HepG2 (cell line): ENCODE data around the gene SAE1. TPM values are rescaled to one million over a fixed set of nuclear protein-coding genes. Genes with fewer than 3 reads are reported as not detected.
A peak's percentile ranks its signal among the peaks of the same experiment; 100 is the strongest.

Experiments used
- GATAD1 ChIP-seq: IDR thresholded peaks from 2 replicates; pipeline ENCODE4 v1.6.1; 2016; ENCODE audit warnings: missing genetic modification reagents, missing compliant biosample characterization
- HCFC1 ChIP-seq: fragments of 150-350 bp; IDR thresholded peaks from 2 replicates; pipeline ENCODE4 v1.6.1; 2014; ENCODE audit warnings: low read depth, low read length
- MED13 ChIP-seq: sonication (generic); formaldehyde crosslinking; IDR thresholded peaks from 2 replicates; pipeline ENCODE4 v1.5.0; 2020; ENCODE audit warnings: missing genetic modification reagents
- TARDBP ChIP-seq: sonication (generic); formaldehyde crosslinking; IDR thresholded peaks from 2 replicates; pipeline ENCODE4 v1.8.0; 2022; ENCODE audit warnings: mild to moderate bottlenecking, missing genetic modification reagents
- ZNF768 ChIP-seq: sonication (generic); formaldehyde crosslinking; IDR thresholded peaks from 2 replicates; pipeline ENCODE4 v1.4.0; 2020; ENCODE audit warnings: missing genetic modification reagents
- ZSCAN25 ChIP-seq: sonication (generic); formaldehyde crosslinking; IDR thresholded peaks from 2 replicates; pipeline ENCODE4 v1.8.0; 2022; ENCODE audit warnings: mild to moderate bottlenecking, missing genetic modification reagents
- polyA plus RNA-seq, 8 experiments: library from polyadenylated mRNA; depleted of rRNA in 3 of 8; stranded (reverse) in 7 of 8; unstranded in 1 of 8; fragments of >200 nt; fragmentation: Illumina TruSeq in 4 of 8; extraction: Trizol in 4 of 8; gene quantifications; 2 replicates each; pipeline versions ENCODE4 v1.2.1 to v1.2.3, GENCODE V29; 2011 to 2016; ENCODE audit warnings: low read depth in 4 of 8, missing spikeins in 1 of 8, mixed read lengths in 1 of 8; ENCODE audit not compliant: insufficient read depth in 1 of 8
- total RNA-seq, 5 experiments: library from RNA; depleted of rRNA; stranded (reverse); fragments of >200 nt; fragmentation: Illumina TruSeq; extraction: Trizol; gene quantifications; 2 replicates each; pipeline ENCODE4 v1.2.3, GENCODE V29; 2016; ENCODE audit warnings: low read depth in 1 of 5
- TF ChIP-seq, protein P1 (sequence below): sonication (generic); formaldehyde crosslinking; IDR thresholded peaks from 2 replicates; pipeline ENCODE4 v1.9.0; 2021; ENCODE audit warnings: missing genetic modification reagents, mild to moderate bottlenecking, borderline replicate concordance
- TF ChIP-seq, protein P2 (sequence below), 2 experiments: sonication (generic) in 1 of 2; formaldehyde crosslinking in 1 of 2; IDR thresholded peaks; 2 replicates each; pipeline versions ENCODE4 v1.5.1 to v1.6.1; 2011 to 2020; ENCODE audit warnings: borderline replicate concordance in 1 of 2, low read depth in 1 of 2, low read length in 1 of 2, mild to moderate bottlenecking in 1 of 2, missing genetic modification reagents in 1 of 2, moderate library complexity in 1 of 2
- TF ChIP-seq, protein P3 (sequence below): sonication (generic); formaldehyde crosslinking; IDR thresholded peaks from 2 replicates; pipeline ENCODE4 v1.4.0; 2020; ENCODE audit warnings: missing genetic modification reagents
- TF ChIP-seq, protein P4 (sequence below): sonication (generic); formaldehyde crosslinking; IDR thresholded peaks from 2 replicates; pipeline ENCODE4 v1.4.0; 2020; ENCODE audit warnings: mild to moderate bottlenecking, missing genetic modification reagents

The SAE1 gene
- total and polyA plus RNA-seq, 2 of the 13 experiments (the other 11 are each of a cell fraction or from before 2014, with no cell fraction given): 87.6 to 197 TPM

DNA sequence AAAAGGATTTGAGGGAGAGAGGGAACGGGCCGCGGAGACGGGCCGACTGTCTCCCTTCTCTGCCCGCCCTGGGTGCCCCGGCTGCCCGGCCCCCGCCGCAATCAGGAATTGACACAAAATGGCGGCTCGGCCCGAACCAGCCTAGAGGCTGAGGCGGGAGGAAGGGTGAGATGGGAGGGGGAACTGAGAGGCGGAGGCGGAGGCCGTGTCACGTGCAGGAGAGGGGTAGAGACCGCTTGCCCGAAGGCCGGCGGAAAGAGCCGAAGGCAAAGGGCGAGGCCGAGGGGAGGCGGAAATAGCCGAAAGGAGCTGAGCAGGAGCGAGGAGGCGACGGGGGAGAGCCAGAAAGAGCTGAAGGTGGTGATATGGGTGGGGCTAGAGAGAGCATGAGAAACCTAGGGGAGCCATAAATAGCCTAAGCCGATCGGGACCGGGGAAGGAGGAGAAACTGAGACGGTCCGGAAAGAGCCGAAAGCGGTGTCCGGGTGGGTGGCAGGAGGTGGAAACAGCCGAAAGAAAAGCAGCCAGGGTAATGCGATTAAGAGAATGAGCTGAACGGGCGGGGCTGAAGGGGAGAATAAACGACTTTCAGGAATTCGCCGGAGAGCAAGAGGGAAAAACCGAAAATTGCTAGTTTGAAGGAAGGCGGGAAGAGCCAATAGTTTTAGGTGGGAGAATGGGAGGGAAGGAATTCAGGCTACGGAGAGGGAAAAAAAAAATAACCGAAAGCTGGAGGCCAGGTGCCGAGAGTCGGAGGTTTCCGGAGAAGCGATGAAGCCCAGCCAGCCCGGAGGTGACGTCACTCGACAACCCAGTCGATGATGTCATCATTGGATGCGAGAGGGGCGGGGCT is 17.4 kb upstream of the SAE1 start, which contains the start of gene ZC3H4 (continued):
- TF ChIP-seq, protein P1, sequence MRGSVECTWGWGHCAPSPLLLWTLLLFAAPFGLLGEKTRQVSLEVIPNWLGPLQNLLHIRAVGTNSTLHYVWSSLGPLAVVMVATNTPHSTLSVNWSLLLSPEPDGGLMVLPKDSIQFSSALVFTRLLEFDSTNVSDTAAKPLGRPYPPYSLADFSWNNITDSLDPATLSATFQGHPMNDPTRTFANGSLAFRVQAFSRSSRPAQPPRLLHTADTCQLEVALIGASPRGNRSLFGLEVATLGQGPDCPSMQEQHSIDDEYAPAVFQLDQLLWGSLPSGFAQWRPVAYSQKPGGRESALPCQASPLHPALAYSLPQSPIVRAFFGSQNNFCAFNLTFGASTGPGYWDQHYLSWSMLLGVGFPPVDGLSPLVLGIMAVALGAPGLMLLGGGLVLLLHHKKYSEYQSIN: no peak
- TF ChIP-seq, protein P2, sequence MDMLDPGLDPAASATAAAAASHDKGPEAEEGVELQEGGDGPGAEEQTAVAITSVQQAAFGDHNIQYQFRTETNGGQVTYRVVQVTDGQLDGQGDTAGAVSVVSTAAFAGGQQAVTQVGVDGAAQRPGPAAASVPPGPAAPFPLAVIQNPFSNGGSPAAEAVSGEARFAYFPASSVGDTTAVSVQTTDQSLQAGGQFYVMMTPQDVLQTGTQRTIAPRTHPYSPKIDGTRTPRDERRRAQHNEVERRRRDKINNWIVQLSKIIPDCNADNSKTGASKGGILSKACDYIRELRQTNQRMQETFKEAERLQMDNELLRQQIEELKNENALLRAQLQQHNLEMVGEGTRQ (IDR thresholded peaks at IDR 0.05; ENCODE audit: low read depth, low read length): peak; percentile 93
- TF ChIP-seq, protein P2 (CRISPR knock-in tag; IDR thresholded peaks at IDR 0.05; ENCODE audit: borderline replicate concordance): peak; percentile 99; the same call in 1 of the 2 replicates
- TF ChIP-seq, protein P3, sequence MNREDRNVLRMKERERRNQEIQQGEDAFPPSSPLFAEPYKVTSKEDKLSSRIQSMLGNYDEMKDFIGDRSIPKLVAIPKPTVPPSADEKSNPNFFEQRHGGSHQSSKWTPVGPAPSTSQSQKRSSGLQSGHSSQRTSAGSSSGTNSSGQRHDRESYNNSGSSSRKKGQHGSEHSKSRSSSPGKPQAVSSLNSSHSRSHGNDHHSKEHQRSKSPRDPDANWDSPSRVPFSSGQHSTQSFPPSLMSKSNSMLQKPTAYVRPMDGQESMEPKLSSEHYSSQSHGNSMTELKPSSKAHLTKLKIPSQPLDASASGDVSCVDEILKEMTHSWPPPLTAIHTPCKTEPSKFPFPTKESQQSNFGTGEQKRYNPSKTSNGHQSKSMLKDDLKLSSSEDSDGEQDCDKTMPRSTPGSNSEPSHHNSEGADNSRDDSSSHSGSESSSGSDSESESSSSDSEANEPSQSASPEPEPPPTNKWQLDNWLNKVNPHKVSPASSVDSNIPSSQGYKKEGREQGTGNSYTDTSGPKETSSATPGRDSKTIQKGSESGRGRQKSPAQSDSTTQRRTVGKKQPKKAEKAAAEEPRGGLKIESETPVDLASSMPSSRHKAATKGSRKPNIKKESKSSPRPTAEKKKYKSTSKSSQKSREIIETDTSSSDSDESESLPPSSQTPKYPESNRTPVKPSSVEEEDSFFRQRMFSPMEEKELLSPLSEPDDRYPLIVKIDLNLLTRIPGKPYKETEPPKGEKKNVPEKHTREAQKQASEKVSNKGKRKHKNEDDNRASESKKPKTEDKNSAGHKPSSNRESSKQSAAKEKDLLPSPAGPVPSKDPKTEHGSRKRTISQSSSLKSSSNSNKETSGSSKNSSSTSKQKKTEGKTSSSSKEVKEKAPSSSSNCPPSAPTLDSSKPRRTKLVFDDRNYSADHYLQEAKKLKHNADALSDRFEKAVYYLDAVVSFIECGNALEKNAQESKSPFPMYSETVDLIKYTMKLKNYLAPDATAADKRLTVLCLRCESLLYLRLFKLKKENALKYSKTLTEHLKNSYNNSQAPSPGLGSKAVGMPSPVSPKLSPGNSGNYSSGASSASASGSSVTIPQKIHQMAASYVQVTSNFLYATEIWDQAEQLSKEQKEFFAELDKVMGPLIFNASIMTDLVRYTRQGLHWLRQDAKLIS (CRISPR knock-in tag): peak; percentile 57; the same call in 1 of the 2 replicates
- TF ChIP-seq GATAD1 (CRISPR knock-in tag) (peak; percentile 70), ZSCAN25 (CRISPR knock-in tag) (peak; percentile 86), TARDBP (CRISPR knock-in tag) (peak; percentile 51), ZNF768 (CRISPR knock-in tag) (peak; percentile 53; the same call in 1 of the 2 replicates), HCFC1 (no peak), MED13 (CRISPR knock-in tag) (0 out of 2 replicates have a peak, but pooled peaks have one; percentile 67)
- TF ChIP-seq, protein P4, sequence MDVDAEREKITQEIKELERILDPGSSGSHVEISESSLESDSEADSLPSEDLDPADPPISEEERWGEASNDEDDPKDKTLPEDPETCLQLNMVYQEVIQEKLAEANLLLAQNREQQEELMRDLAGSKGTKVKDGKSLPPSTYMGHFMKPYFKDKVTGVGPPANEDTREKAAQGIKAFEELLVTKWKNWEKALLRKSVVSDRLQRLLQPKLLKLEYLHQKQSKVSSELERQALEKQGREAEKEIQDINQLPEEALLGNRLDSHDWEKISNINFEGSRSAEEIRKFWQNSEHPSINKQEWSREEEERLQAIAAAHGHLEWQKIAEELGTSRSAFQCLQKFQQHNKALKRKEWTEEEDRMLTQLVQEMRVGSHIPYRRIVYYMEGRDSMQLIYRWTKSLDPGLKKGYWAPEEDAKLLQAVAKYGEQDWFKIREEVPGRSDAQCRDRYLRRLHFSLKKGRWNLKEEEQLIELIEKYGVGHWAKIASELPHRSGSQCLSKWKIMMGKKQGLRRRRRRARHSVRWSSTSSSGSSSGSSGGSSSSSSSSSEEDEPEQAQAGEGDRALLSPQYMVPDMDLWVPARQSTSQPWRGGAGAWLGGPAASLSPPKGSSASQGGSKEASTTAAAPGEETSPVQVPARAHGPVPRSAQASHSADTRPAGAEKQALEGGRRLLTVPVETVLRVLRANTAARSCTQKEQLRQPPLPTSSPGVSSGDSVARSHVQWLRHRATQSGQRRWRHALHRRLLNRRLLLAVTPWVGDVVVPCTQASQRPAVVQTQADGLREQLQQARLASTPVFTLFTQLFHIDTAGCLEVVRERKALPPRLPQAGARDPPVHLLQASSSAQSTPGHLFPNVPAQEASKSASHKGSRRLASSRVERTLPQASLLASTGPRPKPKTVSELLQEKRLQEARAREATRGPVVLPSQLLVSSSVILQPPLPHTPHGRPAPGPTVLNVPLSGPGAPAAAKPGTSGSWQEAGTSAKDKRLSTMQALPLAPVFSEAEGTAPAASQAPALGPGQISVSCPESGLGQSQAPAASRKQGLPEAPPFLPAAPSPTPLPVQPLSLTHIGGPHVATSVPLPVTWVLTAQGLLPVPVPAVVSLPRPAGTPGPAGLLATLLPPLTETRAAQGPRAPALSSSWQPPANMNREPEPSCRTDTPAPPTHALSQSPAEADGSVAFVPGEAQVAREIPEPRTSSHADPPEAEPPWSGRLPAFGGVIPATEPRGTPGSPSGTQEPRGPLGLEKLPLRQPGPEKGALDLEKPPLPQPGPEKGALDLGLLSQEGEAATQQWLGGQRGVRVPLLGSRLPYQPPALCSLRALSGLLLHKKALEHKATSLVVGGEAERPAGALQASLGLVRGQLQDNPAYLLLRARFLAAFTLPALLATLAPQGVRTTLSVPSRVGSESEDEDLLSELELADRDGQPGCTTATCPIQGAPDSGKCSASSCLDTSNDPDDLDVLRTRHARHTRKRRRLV: peak; percentile 95
